NCI-H1694 (cell line): ENCODE data around the gene RPL3.

Experiments
- DNase-seq: peaks from one replicate; lab custom pipeline; 2025; lab: John Stamatoyannopoulos, UW

The RPL3 gene

DNA sequence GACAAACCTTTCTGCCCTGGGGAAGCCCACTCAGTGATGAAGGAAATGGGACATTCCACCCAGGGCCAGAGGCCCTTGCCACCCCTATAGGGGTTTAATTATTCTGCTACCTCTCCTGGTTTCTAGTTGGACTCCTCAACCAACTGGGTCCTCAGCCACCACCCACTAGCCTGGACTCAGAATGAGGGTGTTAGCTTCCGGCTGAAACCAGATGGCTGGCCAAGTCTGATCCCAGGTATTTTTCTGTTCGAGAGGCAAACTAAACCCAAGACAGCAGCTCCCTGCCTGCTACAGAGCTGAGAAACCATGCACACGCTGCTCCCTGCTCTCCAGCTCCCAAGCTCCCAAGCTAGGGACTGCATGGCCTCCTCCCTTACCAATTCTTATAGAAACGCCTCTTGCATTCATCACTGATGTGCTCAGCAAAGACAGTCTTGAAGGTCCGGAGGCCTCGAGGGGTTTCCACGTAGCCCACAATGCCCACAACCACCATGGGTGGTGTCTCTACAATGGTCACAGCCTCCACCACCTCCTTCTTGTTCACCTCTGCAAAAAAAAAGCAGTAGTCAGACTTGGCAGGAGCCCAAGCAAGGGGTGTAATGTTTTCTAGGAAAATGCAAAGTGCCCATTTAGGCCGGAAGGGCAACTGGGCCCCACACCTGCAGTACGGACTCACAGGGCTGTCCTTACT, 2.2 kb downstream of the RPL3 start:
- no peak for DNase-seq

DNA sequence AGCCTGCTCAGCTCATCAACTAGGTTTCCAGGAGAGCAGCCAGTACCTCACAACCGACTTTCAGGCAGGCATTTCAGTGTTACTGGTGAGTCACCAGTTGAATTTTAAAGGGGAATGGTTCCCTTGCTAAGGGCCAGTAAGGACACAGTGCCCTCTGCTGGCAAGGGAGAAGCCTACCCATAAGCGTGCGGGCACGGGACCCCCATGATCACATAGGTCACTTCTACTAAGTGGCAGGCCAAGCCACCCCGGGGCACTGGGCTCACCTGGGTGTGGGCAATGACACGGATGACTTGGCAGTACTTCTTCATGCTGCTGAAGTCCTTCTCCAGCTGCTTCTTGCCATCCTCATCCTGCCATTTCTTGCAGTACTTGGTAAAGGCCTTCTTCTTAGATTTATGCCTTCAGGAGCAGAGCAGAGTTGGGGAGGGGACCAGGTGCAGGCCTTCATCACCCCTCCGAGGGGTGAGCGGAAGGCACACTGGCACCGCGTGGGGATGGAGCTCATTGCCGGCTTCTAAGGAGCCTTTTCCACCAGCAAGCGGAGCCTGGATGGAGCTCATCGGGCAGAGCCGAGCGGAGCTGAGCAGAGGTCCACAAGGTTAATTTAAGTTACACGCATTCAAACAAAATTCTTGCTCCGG, 2.9 kb downstream of the RPL3 start:
- DNase-seq, result peak; percentile 60

DNA sequence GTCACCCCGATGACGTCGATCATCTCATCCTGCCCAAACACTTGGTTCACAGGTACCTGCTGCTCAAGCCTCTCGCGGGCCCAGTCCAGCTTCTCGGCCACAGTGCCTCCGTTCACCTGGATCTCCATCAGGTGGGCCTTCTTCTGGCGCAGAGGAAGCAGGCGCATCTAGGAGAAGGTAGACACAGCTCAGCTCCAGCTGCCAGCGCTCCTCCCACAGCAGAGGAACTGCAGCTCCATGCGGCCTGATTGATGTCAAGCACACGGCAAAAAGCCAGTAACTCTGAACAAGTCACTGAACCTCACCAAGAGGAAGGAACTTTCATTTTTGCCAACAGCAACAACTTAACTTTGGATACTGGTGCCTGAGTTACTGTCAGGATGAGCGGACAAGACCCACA, 4.0 kb downstream of the RPL3 start:
- DNase-seq, result no peak

GRCh38 chr22:39314251-39314971, 5.0 kb downstream of the RPL3 start:
- no peak for DNase-seq

DNA sequence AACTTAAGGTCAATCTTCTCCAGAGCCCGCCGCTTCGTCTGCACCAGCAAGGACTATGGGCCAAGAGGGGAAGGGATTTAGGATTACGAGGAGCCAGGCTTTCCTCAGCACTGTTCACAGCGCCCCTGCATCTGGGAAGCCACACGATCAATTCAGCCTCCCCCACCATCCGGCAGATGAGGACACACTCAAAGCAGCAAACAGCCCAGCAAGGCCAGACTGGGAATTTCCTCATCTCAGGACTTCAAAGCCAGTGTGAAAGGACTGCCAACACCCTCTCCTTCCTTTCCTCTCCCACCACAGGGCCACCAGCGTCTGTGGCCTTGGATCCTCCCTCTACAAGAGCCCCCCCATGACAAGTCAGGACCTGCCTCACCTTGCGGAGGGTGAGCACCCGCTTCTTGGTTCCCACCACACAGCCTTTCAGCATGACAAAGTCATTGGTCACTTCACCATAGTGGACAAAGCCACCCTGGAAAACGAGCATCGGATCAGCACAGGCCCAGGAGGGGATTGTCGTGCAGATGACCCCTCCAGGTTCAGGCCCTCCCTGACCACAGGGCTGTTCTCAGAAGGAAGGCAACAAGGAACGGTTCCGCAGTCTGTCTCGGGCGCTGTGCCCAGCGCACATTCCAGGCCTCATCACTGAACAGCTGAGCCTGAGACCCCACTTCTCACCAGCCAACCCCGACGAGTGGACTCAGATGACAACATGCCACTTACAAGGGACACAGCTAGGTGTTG, 6.0 kb downstream of the RPL3 start:
- DNase-seq, result no peak

DNA sequence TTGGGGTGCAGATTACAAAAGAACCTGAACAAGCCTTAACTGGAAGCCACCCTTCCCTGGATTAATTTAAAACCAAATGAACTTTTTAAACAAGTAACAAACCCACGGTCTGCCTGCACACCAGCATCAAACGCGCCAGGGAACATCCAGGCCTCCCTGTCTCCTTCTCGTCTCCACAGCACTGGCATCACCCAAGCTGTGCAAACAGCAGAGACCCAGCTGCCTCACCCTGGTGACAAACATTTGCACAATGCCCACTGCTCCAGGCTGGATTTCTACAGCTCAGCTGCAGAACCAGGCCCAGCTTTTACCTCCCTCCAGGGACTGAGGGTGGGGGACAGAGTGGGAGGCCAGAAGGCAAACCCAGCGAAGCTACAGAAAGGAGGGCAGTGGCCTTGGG, 7.0 kb downstream of the RPL3 start:
- DNase-seq, result no peak

DNA sequence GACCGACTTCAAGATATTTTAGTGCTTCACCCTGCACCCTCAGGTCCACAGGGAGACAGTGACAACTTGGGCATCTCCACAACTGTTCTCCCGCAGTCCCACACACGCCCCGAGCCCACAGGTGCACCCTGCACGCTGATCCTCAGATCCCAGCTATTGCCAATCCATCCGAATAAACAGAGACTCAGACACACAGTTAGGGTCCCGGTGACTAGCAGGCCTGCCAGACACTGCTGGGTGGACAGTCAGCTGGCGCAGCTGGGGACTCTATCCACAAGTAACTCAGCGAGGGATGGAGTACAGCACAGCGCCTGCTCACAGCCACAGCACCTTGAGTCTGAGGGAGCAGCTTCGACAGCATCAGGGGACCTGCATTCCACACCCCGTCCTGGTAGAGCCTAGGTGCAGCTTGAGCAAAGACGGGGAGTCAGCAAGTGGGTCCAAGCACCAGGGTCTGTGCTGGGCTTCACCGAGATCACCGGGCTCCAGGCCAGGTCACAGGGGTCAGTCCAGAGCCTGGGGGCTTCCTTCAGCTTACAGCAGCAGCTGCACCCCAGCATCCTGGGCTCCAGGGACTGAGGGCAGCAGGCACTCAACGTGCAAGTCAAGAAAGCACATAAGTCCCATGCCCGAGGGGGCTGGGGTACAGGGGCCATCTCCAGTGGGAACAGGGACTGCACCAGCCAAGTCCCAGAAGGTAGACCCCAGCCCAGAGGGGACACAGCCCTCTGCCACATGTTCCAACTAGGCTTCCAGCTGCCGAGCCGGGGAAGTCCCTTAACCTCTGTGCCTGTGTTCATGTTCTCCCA, 7.6 kb downstream of the RPL3 start:
- no peak for DNase-seq

DNA sequence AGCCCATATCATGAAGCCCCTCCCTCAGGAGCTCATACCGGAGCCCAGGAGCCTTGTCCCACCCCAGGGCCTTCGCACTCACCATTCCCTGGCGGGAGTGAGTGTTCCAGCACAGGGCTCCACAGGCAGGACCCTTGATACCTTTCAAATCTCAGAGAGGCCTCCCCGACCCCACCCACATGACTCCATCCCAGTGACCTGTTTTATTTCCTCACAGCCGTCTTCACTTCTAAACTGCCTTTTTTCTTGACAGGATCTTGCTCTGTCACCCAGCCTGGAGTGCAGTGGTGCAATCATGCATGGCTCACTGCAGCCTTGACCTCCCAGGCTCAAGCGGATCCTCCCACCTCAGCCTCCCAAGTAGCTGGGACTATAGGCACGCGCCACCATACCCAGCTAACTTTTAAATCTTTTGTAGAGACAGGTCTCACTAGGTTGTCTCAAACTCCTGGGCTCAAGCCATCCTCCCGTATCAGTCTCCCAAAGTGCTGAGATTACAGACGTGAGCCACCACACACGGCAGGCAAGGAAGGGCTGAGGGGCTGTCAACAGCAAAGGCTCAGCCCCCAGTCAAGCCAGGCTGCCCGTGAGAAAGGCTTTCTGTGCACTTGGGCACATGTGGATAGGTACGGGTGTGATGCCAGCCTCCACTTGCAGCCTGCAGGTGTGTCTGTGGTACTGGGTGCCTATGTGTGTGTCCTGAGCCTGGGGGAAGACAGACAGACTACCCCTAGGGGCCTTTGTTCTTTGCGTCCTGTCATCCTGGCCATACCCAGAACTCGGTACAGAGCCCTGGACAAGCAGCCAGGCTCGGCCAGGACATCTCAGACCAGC, 9.3 kb downstream of the RPL3 start:
- DNase-seq, result no peak

DNA sequence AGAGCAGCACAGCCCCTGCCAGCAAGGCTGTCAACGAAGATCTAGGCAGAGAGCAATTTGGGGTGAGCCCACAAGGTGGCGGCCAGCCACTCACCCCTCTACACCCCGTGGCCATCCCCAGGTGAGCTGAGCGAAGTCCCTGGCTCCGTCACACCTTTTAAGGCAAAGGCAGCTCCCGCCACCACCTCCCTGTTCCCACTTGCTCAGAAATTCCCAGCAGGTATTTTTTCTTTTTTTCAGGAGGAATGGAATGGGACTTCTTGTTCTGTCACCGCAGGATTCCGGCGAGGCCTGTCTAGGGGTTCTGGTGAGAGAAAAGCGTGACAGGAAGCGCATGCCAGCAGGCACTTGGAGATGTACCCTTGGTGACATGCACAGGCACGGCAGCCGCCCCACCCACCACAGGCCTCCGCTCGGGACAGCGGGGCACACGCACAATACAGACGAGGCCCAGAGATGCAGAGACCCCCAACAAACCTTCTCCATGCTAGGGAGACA, 10.0 kb downstream of the RPL3 start:
- no peak for DNase-seq

DNA sequence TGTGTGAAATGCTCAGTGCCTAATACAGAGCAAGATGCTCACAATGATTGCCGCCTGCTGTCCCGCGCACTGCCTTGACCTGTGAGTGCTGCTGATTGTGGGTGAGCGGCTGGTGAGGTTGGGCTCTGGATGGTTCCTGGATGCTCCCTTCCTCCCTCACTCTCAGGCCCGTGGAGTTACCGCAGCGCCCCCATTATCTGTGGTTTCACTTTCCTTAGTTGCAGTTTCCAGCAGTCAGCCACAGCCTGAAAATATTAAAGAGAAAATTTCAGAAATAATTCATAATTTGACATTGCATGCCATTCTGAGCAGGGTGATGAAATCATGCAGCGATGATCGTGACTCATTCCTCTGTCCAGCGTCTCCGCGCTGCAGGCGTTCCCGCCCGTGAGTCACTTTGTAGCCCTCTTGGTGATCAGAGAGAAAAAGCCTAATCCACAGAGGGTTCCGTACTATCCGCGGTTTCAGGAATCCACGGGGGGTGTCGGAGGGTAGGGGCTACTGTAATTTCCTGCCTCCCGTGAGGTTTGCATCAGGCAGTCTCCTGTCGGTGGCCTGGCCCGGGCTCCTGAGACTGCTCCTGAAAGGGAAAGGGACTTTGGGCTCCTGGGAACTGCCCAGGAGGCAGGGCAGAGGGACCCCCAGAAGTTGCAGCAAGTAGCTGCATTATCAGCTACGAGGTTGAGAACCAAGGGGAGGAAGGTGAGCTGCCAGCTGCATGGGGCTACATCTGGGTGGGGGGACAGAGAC, 10.6 kb downstream of the RPL3 start:
- DNase-seq, result no peak

- peak; percentile 36 for DNase-seq
Observed at GRCh38 chr22:39306456-39307361, 12.7 kb downstream of the RPL3 start.

DNA sequence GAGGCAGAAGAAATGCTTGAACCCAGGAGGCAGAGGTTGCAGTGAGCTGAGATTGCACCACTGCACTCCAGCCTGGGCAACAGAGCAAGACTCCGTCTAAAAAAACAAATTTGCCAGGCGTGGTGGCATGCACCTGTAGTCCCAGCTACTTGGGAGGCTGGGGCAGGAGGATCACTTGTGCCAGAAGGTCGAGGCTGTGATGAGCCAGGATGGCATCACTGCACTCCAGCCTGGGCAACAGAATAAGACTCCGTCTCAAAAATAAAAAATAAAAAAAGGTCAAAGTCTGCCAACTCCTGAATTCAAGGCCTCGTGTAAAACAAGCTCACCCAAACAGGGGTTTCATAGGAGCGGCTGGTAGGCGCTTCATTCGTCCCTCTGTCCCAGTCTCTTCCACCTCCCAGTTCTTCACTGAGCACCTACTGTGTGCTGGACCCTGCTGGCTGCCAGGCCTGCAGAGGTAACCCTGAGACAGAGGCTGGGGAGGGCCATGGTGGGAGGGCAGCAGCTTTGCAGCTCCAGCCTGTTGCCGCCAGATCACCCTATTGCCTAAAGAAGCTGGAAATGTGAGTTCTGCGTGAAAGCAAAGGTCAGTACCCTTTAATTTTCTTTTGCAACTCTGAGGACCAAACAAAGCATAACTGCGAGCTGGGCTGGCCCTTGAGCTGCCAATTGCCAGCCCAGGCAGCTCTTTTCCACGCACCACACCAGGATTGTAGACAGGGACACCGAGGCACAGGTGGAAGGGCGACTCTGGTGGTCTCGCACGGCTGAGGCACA, 15.3 kb downstream of the RPL3 start:
- DNase-seq, result no peak

- no peak for DNase-seq
Observed at GRCh38 chr22:39303358-39303757, 16.1 kb downstream of the RPL3 start.

DNA sequence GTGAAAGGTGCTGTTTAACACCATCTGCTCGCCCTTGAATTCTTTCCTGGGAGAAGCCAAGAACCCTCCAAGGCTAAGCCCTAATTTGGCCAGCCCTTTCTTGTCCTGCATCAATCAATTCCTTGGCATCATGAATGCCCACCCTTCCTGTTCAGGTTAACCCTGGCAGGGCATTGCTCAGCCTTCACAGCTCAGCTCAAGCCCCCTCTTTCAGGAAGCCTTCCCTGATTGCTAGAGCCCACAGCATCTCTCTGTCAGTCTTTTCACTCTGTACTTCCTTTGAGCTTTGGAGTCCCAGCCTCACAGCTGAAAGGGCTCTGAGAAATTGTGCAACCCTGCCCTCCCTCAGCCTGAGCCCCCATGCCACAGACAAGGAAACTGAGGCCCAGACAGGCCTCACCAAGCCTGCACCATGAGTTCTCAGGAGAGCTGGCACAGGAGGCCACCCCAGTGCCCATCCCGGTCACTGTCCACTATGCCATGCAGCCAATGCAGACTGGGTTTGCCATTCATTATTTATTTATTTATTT, 16.9 kb downstream of the RPL3 start:
- DNase-seq, result no peak

DNA sequence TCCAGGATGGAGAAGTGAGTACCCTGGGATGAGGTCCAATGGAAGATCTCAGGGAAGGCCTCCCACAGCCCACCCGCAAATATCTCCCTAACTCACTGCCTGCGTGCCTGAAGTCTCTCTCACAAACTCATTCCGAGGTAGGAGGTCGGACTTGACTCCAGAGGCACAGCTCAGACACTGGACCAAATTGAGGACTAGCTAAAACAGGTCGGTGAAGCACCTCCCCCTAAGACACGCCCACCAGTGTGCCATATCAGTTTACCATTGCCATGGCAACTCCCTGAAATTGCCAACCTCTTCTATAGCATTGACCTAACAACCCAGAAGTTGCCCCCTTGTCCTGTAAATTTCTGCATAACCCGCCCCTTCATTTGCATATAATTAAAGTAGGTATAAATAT, 17.5 kb downstream of the RPL3 start:
- no peak for DNase-seq

DNA sequence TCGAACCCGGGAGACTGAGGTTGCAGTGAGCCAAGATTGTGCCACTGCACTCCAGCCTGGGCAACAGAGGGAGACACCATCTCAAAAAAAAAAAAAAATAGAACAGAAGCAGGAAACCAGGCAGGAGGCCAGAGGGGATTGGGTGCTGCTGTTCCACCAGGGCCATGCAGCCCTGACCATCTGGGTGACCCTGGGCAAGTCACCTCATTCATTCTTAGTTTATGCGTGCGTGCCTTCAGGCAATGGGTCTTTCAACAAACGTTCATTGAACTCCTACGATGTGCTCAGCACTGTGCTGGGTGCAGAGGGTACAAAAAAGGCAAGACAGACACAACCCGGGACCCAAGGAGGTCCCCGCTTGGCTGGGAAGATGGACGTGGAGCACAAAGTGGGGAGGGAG, 18.3 kb downstream of the RPL3 start:
- no peak for DNase-seq

DNA sequence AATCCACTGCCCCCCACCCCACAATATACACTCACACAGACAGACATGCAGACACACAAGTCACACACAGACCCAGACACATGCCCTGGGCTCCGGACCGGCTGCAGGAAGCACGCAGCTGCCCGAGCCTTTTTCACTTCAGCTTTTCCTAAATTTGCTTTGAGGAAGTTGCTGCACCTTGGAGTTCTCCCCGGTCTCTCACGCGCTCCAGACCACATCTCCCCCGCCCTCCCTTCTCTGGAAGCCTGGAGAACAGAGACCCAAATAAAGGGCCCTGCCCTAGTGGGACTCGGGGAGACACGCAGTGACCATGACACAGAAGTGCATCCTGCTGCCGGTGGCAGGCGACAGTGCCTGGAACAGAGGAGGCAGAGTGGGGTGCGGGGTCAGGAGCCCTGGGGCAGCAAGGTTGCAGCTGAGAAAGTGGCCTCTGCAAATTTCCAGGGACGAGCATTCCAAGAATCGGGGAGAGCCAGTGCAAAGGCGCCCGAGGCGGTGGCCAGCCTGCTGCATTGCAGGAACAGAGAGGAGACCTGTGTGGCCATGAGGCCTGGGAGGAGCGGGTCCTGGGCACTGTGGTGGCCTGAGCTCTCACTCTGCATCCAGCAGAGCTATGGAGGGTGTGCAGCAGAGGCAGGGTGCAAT, 19.1 kb downstream of the RPL3 start:
- DNase-seq, result no peak
